Activated CD4-positive, alpha-beta T cell treated with anti-CD3 and anti-CD28 coated beads for 36 hours (primary cell): ENCODE results near the gene EXOC3. TPM values are rescaled to one million over a fixed set of nuclear protein-coding genes. Genes with fewer than 3 reads are reported as not detected.

Source experiments
- ATAC-seq: fragments of 200-7000 bp; cut with Tn5 transposase; one replicate; pipeline ENCODE4 v1.10.0; 2021; ENCODE audit warnings: mild to moderate bottlenecking, moderate library complexity
- CTCF ChIA-PET: fragments of 350-600 bp; sonication (Branson Sonifier 250); formaldehyde crosslinking; loops from one replicate; lab custom pipeline; 2021; ENCODE audit warnings: antibody characterized with exemption; lab: Charles Lee
- POLR2A ChIA-PET: fragments of 350-600 bp; sonication (Branson Sonifier 250); formaldehyde crosslinking; loops from one replicate; lab custom pipeline; 2021; ENCODE audit warnings: antibody characterized with exemption, inconsistent platforms; lab: Charles Lee
- DNase-seq: peaks from one replicate; pipeline ENCODE4 v3.0.0-alpha.2; 2020
- H3K27ac Mint-ChIP-seq: one replicate; pipeline ENCODE4 v1.8.0; 2021; ENCODE audit warnings: mixed read lengths
- H3K27me3 Mint-ChIP-seq: one replicate; pipeline ENCODE4 v1.8.0; 2021; ENCODE audit warnings: mixed read lengths
- H3K36me3 Mint-ChIP-seq: one replicate; pipeline ENCODE4 v1.8.0; 2021; ENCODE audit warnings: low read depth, mixed read lengths
- H3K4me1 Mint-ChIP-seq: one replicate; pipeline ENCODE4 v1.8.0; 2021; ENCODE audit warnings: mixed read lengths
- H3K4me3 Mint-ChIP-seq: one replicate; pipeline ENCODE4 v1.8.0; 2021; ENCODE audit warnings: mild to moderate bottlenecking, moderate library complexity, mixed read lengths
- H3K9me3 Mint-ChIP-seq: one replicate; pipeline ENCODE4 v1.8.0; 2021; ENCODE audit warnings: low read depth, mixed read lengths
- intact Hi-C, 2 experiments: fragments of 100-400 bp; cut with DNase I in 1 of 2; cut with micrococcal nuclease in 1 of 2; formaldehyde crosslinking; loops; one replicate each; pipeline versions ENCODE4 v1.14.2 to v1.15.1; 2022 to 2024; cut with DNase I, micrococcal nuclease
- total RNA-seq, 2 experiments: library from RNA; stranded (reverse); gene quantifications; one replicate each; pipeline ENCODE4 v1.2.3, GENCODE V29; 2021

EXOC3 gene
- total RNA-seq, 2 experiments from 2014 or later, result 49.7 to 62.7 TPM

- no peak overlapping the region for H3K4me3 Mint-ChIP-seq
- CTCF ChIA-PET, result no interaction called here
- no peak for DNase-seq
- H3K27me3 Mint-ChIP-seq, result no peaks in the 10 kb centered on the region
- ATAC-seq, result no peak
- peaks cover 6% of the 10 kb centered on the region for H3K4me1 Mint-ChIP-seq
- H3K36me3 Mint-ChIP-seq, result no peaks in the 10 kb centered on the region
- intact Hi-C loops, result no loop called here
- no peaks in the 10 kb centered on the region for H3K9me3 Mint-ChIP-seq
- no peak overlapping the region for H3K27ac Mint-ChIP-seq
- POLR2A ChIA-PET, result no interaction called here
Measured at GRCh38 chr5:490116-491106, 47.4 kb downstream of the EXOC3 start.

GRCh38 chr5:491119-491855, 48.3 kb downstream of the EXOC3 start:
- Mint-ChIP-seq H3K27ac (no peak overlapping the region), H3K27me3 (no peaks in the 10 kb centered on the region), H3K9me3 (no peaks in the 10 kb centered on the region), H3K4me3 (no peak overlapping the region), H3K36me3 (no peaks in the 10 kb centered on the region), H3K4me1 (peaks cover 2% of the 10 kb centered on the region)
- POLR2A ChIA-PET, result no interaction called here
- intact Hi-C loops, result no loop called here
- ATAC-seq, result no peak
- DNase-seq, result no peak
- CTCF ChIA-PET, result no interaction called here

GRCh38 chr5:491856-492155, 48.8 kb downstream of the EXOC3 start:
- H3K4me3 Mint-ChIP-seq, result no peak overlapping the region
- DNase-seq, result no peak
- H3K9me3 Mint-ChIP-seq, result no peaks in the 10 kb centered on the region
- H3K27me3 Mint-ChIP-seq, result no peaks in the 10 kb centered on the region
- no peak for ATAC-seq
- H3K36me3 Mint-ChIP-seq, result no peaks in the 10 kb centered on the region
- POLR2A ChIA-PET, result no interaction called here
- CTCF ChIA-PET, result no interaction called here
- intact Hi-C loops, result no loop called here
- H3K27ac Mint-ChIP-seq, result no peak overlapping the region
- H3K4me1 Mint-ChIP-seq, result no peaks in the 10 kb centered on the region

- ChIA-PET POLR2A (no interaction called here), CTCF (no interaction called here)
- ATAC-seq (no peak), DNase-seq (no peak)
- Mint-ChIP-seq H3K36me3 (no peaks in the 10 kb centered on the region), H3K9me3 (no peaks in the 10 kb centered on the region), H3K4me3 (no peak overlapping the region), H3K27ac (no peak overlapping the region), H3K4me1 (no peaks in the 10 kb centered on the region), H3K27me3 (no peaks in the 10 kb centered on the region)
- intact Hi-C loops, result no loop called here
Measured at GRCh38 chr5:492314-492893, 49.4 kb downstream of the EXOC3 start.

GRCh38 chr5:493119-493701, 50.2 kb downstream of the EXOC3 start:
- Mint-ChIP-seq H3K27me3 (no peaks in the 10 kb centered on the region), H3K27ac (no peak overlapping the region), H3K4me1 (no peaks in the 10 kb centered on the region), H3K9me3 (no peaks in the 10 kb centered on the region), H3K36me3 (no peaks in the 10 kb centered on the region), H3K4me3 (no peak overlapping the region)
- DNase-seq (no peak), ATAC-seq (no peak)
- ChIA-PET POLR2A (no interaction called here), CTCF (no interaction called here)
- intact Hi-C loops, result no loop called here

GRCh38 chr5:493758-494157, 50.8 kb downstream of the EXOC3 start:
- no peak for DNase-seq
- Mint-ChIP-seq H3K4me3 (no peak overlapping the region), H3K27ac (no peak overlapping the region), H3K27me3 (no peaks in the 10 kb centered on the region), H3K9me3 (no peaks in the 10 kb centered on the region), H3K4me1 (no peaks in the 10 kb centered on the region), H3K36me3 (no peaks in the 10 kb centered on the region)
- ChIA-PET POLR2A (no interaction called here), CTCF (no interaction called here)
- intact Hi-C loops, result no loop called here
- no peak for ATAC-seq

GRCh38 chr5:494667-495255, 51.8 kb downstream of the EXOC3 start:
- ChIA-PET POLR2A (no interaction called here), CTCF (no interaction called here)
- H3K36me3 Mint-ChIP-seq, result no peaks in the 10 kb centered on the region
- H3K4me1 Mint-ChIP-seq, result no peaks in the 10 kb centered on the region
- H3K27me3 Mint-ChIP-seq, result no peaks in the 10 kb centered on the region
- ATAC-seq (no peak), DNase-seq (no peak)
- no peak overlapping the region for H3K27ac Mint-ChIP-seq
- no peaks in the 10 kb centered on the region for H3K9me3 Mint-ChIP-seq
- intact Hi-C loops, result no loop called here
- H3K4me3 Mint-ChIP-seq, result no peak overlapping the region

- Mint-ChIP-seq H3K4me1 (no peaks in the 10 kb centered on the region), H3K36me3 (no peaks in the 10 kb centered on the region), H3K9me3 (no peaks in the 10 kb centered on the region), H3K27ac (no peak overlapping the region), H3K27me3 (no peaks in the 10 kb centered on the region), H3K4me3 (no peak overlapping the region)
- ChIA-PET CTCF (no interaction called here), POLR2A (no interaction called here)
- intact Hi-C loops, result no loop called here
- no peak for ATAC-seq
- no peak for DNase-seq
Measured at GRCh38 chr5:496028-496427, 53.1 kb downstream of the EXOC3 start.

GRCh38 chr5:497090-497700, 54.2 kb downstream of the EXOC3 start:
- no peaks in the 10 kb centered on the region for H3K4me1 Mint-ChIP-seq
- CTCF ChIA-PET, result no interaction called here
- H3K4me3 Mint-ChIP-seq, result no peak overlapping the region
- H3K9me3 Mint-ChIP-seq, result no peaks in the 10 kb centered on the region
- ATAC-seq (no peak), DNase-seq (no peak)
- no peak overlapping the region for H3K27ac Mint-ChIP-seq
- POLR2A ChIA-PET, result no interaction called here
- no peaks in the 10 kb centered on the region for H3K36me3 Mint-ChIP-seq
- intact Hi-C loops, result no loop called here
- H3K27me3 Mint-ChIP-seq, result no peaks in the 10 kb centered on the region

GRCh38 chr5:497871-498509, 55.0 kb downstream of the EXOC3 start:
- DNase-seq (no peak), ATAC-seq (no peak)
- H3K4me3 Mint-ChIP-seq, result no peak overlapping the region
- no peaks in the 10 kb centered on the region for H3K9me3 Mint-ChIP-seq
- H3K27ac Mint-ChIP-seq, result no peak overlapping the region
- POLR2A ChIA-PET, result no interaction called here
- H3K4me1 Mint-ChIP-seq, result no peaks in the 10 kb centered on the region
- CTCF ChIA-PET, result no interaction called here
- intact Hi-C loops, result no loop called here
- no peaks in the 10 kb centered on the region for H3K36me3 Mint-ChIP-seq
- H3K27me3 Mint-ChIP-seq, result peaks cover 2% of the 10 kb centered on the region
